Measurements from ENCODE around the gene ZNF117.
"Not testable (repeated sequence)": the region's sequence is repeated elsewhere in the genome, so short reads cannot be mapped to it uniquely, and the experiment has no call there.

ZNF117 gene

GRCh38 chr7:64990936-64991335 lies at the start of gene ZNF117:
Gene ZNF117 (minus strand): TSS chr7:64991036.
- DNase-seq = no peak

DNA sequence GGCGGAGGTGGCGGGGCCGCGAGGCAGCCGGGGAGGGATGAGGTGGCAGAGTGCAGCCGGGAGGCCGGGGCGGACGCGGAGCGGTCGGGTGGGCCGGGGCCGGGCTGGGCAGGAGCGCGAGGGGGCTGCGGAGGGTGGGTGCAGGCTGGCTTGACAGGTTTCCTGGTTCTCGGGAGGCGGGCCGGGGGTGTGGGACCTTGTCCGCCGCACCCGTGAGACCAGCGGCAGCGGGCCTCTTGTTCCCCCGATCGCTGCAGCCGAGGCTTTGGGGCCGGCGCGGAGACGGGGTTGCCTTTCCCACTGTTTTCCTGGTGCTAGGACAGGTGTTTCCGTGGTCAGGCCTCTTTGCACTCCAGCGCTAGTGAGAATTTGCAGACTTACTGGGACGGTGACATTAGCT lies 47.9 kb upstream of the ZNF117 start:
- DNase-seq = not testable (repeated sequence)

DNA sequence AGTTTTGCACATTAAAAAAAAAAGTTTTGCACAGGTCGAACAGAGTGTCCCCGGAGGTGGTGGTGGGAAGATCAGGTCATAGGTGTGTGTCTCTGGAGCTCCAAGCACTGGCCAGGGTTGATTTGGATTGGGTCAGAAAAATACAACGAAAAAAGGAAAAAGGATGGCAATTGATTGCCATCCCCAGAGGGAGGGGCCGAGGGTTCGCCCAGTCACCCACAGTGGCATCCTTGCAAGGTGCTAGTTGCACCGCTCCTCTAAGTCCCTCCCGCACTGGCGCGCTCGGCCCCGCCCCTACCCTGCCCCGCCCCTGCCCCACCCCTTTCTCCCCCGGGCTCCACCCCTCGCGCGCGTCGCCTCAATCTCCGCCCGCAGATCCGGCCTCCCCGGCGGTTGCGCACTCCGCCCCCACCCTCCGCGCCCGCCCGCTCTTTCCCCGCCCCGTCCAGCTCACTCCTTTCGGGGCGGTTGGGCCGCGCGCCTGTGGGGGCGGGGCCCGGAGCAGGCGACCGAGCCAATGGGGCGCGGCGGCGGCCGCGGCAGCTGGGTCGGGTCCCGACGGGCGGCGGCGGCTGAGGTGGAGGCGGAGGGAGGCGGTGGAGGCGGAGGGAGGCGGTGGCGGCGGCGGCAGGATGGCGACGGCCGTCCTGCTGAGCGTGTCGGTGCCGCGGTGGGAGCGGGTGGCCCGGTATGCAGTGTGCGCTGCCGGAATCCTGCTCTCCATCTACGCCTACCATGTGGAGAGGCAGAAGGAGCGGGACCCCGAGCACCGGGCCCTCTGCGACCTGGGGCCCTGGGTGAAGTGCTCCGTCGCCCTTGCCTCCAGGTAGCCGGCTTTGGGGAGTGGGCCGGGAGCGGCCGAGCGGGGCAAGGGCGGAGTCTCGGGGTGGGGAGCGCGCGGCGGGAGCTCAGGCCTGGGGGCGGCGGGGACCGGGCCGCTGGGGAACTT lies 47.2 kb upstream of the ZNF117 start:
- peak; percentile 95 for DNase-seq

GRCh38 chr7:65036526-65036925 lies 45.7 kb upstream of the ZNF117 start:
- not testable (repeated sequence) for DNase-seq

DNA sequence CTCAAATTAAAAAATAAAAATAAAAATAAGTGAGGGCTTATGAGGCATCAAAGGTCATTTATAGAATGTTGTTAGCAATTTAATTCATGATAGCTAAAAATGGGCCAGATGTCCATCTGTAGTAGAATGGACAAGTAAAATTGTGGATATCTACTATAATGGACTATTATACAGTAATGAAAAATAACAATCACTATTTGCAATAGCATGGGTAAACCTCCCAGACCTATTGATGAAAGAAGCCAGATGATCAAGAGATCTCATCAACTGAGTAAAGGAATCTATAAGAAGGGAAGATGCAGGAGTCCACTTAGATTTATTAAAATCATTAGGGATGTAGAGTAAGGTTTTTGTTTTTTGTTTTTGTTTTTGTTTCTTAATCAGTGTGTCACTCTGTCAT lies 44.6 kb upstream of the ZNF117 start:
- DNase-seq = not testable (repeated sequence)

DNA sequence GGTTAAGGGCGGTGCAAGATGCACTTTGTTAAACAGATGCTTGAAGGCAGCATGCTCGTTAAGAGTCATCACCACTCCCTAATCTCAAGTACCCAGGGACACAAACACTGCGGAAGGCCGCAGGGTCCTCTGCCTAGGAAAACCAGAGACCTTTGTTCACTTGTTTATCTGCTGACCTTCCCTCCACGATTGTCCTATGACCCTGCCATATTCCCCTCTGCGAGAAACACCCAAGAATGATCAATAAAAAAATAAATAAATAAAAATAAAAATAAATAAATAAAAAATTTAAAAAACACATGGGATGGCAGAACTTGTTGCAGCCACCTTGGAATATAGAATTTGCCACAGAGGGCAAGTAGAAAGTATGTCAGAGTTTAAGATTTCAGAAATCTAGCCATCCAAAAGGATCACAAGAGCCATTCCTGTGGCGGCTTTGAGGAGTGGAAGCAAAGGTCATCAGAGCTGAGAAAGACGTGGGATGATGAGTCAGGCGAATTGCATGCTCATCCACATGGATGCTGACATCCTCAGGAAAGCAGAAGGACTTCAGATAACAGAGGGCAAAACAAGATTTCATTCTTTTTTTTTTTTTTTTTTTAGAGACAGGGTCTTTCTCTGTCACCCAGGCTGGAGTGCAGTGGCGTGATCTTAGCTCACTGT lies 43.4 kb upstream of the ZNF117 start:
- not testable (repeated sequence) for DNase-seq

DNA sequence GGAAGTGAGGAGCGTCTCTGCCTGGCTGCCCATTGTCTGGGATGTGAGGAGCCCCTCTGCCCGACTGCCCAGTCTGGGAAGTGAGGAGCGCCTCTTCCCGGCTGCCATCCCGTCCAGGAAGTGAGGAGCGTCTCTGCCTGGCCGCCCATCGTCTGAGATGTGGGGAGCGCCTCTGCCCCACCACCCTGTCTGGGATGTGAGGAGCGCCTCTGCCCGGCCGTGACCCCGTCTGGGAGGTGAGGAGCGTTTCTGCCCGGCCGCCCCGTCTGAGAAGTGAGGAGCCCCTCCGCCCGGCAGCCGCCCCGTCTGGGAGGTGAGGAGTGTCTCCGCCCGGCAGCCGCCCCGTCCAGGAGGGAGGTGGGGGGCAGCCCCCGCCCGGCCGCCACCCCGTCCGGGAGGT lies 42.6 kb upstream of the ZNF117 start:
- not testable (repeated sequence) for DNase-seq

DNA sequence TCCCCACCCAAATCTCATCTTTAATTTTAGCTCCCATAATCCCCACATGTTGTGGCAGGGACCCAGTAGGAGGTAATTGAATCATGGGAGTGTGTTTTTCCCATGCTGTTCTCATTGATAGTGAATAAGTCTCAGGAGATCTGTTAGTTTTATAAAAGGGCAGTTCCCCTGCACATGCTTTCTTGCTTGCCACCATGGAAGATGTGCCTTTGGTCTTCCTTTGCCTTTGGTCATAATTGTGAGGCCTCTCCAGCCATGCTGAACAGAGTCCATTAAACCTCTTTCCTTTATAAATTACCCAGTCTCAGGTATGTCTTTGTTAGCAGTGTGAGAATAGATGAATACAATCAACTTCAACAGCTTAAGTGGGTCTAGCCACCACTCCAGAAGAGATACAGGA lies 34.2 kb upstream of the ZNF117 start:
- DNase-seq = not testable (repeated sequence)

GRCh38 chr7:65020978-65021377 lies 30.1 kb upstream of the ZNF117 start:
- DNase-seq = not testable (repeated sequence)

GRCh38 chr7:65009881-65010280 lies 19.0 kb upstream of the ZNF117 start:
- DNase-seq = not testable (repeated sequence)

DNA sequence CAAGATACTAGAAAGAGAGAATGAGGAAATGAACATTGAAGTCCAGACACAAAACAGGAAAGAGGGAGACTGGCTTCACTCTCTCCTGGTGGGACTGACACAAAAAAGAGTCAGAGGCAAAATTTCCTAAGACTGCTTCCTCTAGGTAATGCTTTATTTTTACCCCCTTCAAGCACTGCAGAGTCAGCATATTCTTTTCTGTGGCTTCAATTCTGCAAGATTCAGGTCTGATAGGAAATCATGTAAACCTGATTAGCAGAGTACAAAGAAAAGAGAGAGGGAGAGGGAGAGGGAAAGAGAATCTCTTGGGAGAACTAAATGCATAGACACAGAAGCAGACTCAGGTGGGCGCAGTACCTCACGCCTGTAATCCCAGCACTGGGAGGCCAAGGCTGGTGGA lies 18.6 kb upstream of the ZNF117 start:
- not testable (repeated sequence) for DNase-seq

DNA sequence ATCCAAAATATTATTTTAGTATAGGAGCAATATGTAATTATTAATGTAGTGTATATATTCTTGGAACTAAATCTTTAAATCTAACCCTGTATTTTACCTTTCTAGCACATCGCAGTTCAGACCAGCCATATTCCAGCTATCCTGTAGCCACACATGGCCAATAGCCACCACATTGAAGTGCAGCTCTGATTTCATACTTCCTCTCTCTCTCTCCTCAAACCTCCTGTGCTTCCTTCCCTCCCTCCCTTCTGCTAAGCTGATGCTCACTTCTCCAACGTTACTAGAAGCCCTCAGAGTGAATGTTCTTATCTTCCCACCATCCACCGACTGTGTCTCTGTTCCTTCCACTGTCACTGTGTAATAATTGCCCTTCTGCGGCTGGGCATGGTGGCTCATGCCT lies 16.2 kb upstream of the ZNF117 start:
- not testable (repeated sequence) for DNase-seq

DNA sequence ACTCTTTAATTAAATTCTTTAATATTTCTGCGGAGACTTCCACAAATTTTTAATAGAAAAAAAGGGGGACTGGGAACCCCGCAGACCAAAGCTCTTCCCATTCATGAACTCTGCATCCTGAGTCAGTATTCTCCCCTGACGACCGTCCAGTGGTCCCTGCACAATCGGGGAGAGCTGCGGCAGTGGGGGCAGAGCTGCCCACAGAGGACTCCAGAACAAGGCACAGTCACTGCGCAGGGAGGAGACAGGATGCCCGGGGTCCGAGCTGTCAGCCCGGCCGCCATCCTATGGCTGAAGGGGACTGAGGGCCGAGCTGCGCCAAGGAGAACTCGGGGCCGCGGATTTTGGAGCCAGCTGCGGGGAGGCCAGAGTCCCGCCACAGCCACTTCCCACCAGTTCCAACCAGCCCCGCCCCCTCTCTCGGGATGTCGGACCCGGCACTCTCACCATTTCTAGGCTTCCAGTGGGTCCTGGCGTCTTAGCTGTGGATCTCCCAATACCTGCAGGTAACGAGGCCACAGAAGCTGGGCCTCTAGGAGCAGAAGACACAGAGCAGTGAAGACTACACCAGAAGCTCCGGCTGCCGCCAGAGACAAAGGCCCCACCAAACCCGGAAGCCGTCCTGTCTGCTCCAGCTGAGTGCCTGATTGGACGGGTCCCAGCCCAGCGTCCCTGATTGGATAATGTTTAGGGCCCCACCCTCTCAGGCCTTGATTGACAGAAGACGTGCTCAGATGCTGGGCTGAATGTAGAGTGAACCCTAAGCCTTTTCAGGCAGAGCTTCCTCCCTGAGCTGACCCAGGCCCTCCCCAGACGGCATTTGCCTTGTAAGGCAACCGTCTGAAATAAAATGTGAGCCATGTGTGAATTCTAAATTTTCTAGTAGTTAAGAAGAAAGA lies 15.5 kb upstream of the ZNF117 start, which contains the start of gene ERV3-1:
TSS of gene ERV3-1 (minus strand) at position 594 of the 899 bp plus-strand sequence. CDS start 13,661 bp downstream, outside the sequence.
- DNase-seq = peak; percentile 88

GRCh38 chr7:65004575-65004974 lies 13.7 kb upstream of the ZNF117 start:
- DNase-seq = no peak

GRCh38 chr7:65002972-65003585 lies 12.2 kb upstream of the ZNF117 start:
- no peak for DNase-seq

- no peak for DNase-seq
Measured at GRCh38 chr7:65001291-65001814, 10.5 kb upstream of the ZNF117 start.

- DNase-seq = no peak
Measured at GRCh38 chr7:64999165-65000004, 8.5 kb upstream of the ZNF117 start.

GRCh38 chr7:64998865-64999164 lies 8.0 kb upstream of the ZNF117 start:
- no peak for DNase-seq

DNA sequence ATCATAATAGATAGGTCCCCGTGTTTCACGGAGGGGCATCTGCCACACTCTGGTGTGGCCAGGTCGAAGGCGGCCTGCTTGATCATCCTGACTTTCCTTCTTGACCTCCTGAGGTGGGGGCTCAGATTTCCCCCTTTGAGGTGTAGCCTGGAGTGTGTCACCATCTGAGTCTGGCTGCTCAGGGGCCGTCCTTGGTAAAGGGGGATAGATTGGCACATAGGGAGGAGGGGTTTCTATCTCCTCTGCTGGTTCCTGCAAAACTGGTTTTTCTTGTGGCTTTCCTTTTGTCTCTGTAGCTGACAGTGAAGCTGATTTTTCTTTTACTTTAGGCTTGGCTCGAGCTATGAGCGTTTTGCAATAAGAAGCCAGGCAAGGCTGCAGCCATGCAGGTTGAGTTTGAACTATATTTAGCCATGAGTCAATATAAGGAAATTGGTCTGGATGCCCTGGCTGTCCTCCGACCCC lies 7.1 kb upstream of the ZNF117 start:
- no peak for DNase-seq

GRCh38 chr7:64997164-64997908 lies 6.5 kb upstream of the ZNF117 start:
- no peak for DNase-seq

All from activated CD8-positive, alpha-beta memory T cell treated with anti-CD3 and anti-CD28 coated beads, Interleukin-2, amount 50 U/mL, for 4 hours (primary cell).